ENCODE measurements around the gene TMEM63A. TPM values are rescaled to one million over a fixed set of nuclear protein-coding genes. Genes with fewer than 3 reads are reported as not detected.

The TMEM63A gene
- 13.5 and 18.5 TPM in 2 replicates for polyA plus RNA-seq (2012; rRNA removed)
- polyA plus RNA-seq (2012; cell fraction: cytosol; rRNA removed): 3.2 and 5.1 TPM in 2 replicates
- polyA plus RNA-seq (2012; cell fraction: nucleus; rRNA removed): 83.1 and 85.6 TPM in 2 replicates

- CTCF ChIA-PET: interaction anchor here (0.7 to 3.9 kb wide), 12 partner anchors 10 to 407 kb away, joined by 3 to 21 read pairs (median 4); partner anchors contain the start of gene SRP9
- H3K27ac ChIP-seq (ENCODE audit: low read depth in 2 of 2, low read length in 1 of 2): peak within 1 kb of the TSS; percentile 46 to 56
Observed at GRCh38 chr1:225881959-225882693, at the start of gene TMEM63A. Gene TMEM63A, minus strand, starts transcription at chr1:225882380. Its CDS starts 4,800 bp downstream, at chr1:225877580.

More at GRCh38 chr1:225881959-225882693, at the start of gene TMEM63A:
- peaks cover 0 to 34% of the 10 kb centered on the region in 2 experiments; a peak in 1 of 4 replicates for H3K4me1 ChIP-seq (ENCODE audit: control insufficient read depth in 1 of 2, insufficient read depth in 2 of 2, low read depth in 1 of 2, low read length in 1 of 2)
- POLR2A ChIA-PET: interaction anchor here (0.8 to 2.7 kb wide), 4 partner anchors 20 to 105 kb away, joined by 3 to 7 read pairs (median 4); partner anchors contain the start of gene SRP9
- no peaks in the 10 kb centered on the region for H3K36me3 ChIP-seq (replicated peaks in 1 of 2; ENCODE audit: control insufficient read depth in 1 of 2, insufficient read depth in 2 of 2, low read length in 1 of 2)
- no peak for TF ChIP-seq RXRA (IDR thresholded peaks at IDR 0.05; ENCODE audit: borderline replicate concordance, low read depth)
- peak; percentile 56 for TF ChIP-seq TAF1 (IDR thresholded peaks at IDR 0.05; ENCODE audit: borderline replicate concordance, low read depth, low read length)
- TF ChIP-seq POLR2AphosphoS5 (IDR thresholded peaks at IDR 0.05; ENCODE audit: low read depth, low read length): peak; percentile 71
- TF ChIP-seq NRF1 (IDR thresholded peaks at IDR 0.05; ENCODE audit: low read depth, low read length): peak; percentile 91
- no peak for TF ChIP-seq FOXM1 (IDR thresholded peaks at IDR 0.05; ENCODE audit: low read depth)
- TF ChIP-seq EP300 (IDR thresholded peaks at IDR 0.05; ENCODE audit: borderline replicate concordance in 1 of 2, low read depth in 1 of 2, low read length in 1 of 2): no peak
- no peak for TF ChIP-seq MXI1 (IDR thresholded peaks at IDR 0.05; ENCODE audit: low read depth, low read length)
- TF ChIP-seq RFX5 (IDR thresholded peaks at IDR 0.05; ENCODE audit: low read length): no peak
- TF ChIP-seq CTCF (IDR thresholded peaks at IDR 0.05): peak; percentile 37
- TF ChIP-seq EZH2phosphoT487 (IDR thresholded peaks at IDR 0.05; ENCODE audit: borderline replicate concordance, low read depth): no peak
- 0 out of 2 replicates have a peak, but pooled peaks have one; percentile 9 for TF ChIP-seq YY1 (IDR thresholded peaks at IDR 0.05; ENCODE audit: low read depth)
- TF ChIP-seq, protein P1, sequence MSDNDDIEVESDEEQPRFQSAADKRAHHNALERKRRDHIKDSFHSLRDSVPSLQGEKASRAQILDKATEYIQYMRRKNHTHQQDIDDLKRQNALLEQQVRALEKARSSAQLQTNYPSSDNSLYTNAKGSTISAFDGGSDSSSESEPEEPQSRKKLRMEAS (IDR thresholded peaks at IDR 0.05; ENCODE audit: low read depth): peak; percentile 63
- TF ChIP-seq SMC3 (IDR thresholded peaks at IDR 0.05; ENCODE audit: low read depth, low read length): no peak
- H3K9ac ChIP-seq: peak within 1 kb of the TSS; percentile 85
- peak within 1 kb of the TSS; percentile 98 for H2AFZ ChIP-seq (ENCODE audit: low read depth)
- H3K27me3 ChIP-seq (ENCODE audit: insufficient read depth): no peaks in the 10 kb centered on the region
- DNase-seq: peak; percentile 93
- H3K9me3 ChIP-seq: no peaks in the 10 kb centered on the region
- WGBS (ENCODE audit: low lambda C conversion rate): 45% methylated on average over 11 of the region's 64 CpGs
- no peaks in the 10 kb centered on the region for H4K20me1 ChIP-seq (ENCODE audit: insufficient read depth)
- H3K4me2 ChIP-seq: peak within 1 kb of the TSS; percentile 94
- peak within 1 kb of the TSS; percentile 78 to 89 for H3K4me3 ChIP-seq (ENCODE audit: low read depth in 2 of 2, low read length in 1 of 2)
- no peaks in the 10 kb centered on the region for H3K9me2 ChIP-seq
- peaks cover 7% of the 10 kb centered on the region; the same call in 1 of the 2 replicates for H3K79me2 ChIP-seq (ENCODE audit: insufficient read depth)
- H3F3A ChIP-seq (replicated peaks; ENCODE audit: insufficient read depth): peaks cover 4% of the 10 kb centered on the region

Measured in SK-N-SH (cell line).